Activated T-cell treated with anti-CD3 and anti-CD28 coated beads, Interleukin-2, amount 50 U/mL, for 1 hour (primary cell): ENCODE results near the gene PLIN1.
"Not testable (repeated sequence)": the region's sequence is repeated elsewhere in the genome, so short reads cannot be mapped to it uniquely, and the experiment has no call there.

ENCODE experiments used
- DNase-seq: peaks from one replicate; pipeline ENCODE4 v3.0.0-alpha.2; 2020

PLIN1 gene, protein sequence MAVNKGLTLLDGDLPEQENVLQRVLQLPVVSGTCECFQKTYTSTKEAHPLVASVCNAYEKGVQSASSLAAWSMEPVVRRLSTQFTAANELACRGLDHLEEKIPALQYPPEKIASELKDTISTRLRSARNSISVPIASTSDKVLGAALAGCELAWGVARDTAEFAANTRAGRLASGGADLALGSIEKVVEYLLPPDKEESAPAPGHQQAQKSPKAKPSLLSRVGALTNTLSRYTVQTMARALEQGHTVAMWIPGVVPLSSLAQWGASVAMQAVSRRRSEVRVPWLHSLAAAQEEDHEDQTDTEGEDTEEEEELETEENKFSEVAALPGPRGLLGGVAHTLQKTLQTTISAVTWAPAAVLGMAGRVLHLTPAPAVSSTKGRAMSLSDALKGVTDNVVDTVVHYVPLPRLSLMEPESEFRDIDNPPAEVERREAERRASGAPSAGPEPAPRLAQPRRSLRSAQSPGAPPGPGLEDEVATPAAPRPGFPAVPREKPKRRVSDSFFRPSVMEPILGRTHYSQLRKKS

DNA sequence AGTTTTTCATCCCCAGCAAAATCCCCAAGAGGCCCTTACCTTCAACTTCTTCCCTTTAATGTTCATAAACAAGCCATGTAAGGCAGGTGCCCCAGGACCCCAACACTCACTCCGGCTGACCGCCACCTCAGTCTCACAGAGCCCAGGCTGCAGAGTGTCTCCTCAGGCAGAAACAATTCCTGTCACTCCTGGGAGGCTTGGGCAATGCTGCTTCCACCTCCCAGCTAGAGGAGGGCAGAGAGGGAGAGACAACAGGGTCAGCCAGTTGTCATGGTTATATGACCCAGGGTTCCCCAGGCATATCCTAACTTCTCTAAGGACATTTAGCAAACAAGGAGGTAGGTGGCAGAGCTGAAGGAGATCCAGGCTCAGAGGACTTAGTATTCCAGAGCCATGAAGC lies at the start of gene PLIN1:
Gene PLIN1, minus strand, starts transcription at position 156 of the 400 bp plus-strand sequence. CDS start 1,878 bp downstream, outside the sequence.
- DNase-seq = no peak

DNA sequence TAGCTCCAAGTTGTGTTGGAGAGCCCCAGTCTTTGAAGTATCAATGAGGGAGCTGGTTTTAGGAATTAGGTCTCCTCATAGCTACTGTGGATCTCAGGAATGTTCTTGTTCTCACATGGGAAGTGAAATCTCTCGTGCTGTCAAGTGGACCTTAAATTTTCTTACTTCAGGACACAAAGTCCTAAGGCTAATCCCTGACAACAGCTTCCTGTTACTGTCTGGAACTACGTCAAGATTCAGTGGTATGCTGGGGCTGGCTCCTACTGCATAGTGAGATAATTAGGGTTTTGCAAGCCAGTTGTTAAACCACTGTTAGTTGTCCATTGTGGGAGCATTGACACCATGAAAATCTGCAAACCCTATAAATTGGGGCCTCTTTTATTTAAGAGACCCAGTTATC lies 49.1 kb upstream of the PLIN1 start:
- no peak for DNase-seq

DNA sequence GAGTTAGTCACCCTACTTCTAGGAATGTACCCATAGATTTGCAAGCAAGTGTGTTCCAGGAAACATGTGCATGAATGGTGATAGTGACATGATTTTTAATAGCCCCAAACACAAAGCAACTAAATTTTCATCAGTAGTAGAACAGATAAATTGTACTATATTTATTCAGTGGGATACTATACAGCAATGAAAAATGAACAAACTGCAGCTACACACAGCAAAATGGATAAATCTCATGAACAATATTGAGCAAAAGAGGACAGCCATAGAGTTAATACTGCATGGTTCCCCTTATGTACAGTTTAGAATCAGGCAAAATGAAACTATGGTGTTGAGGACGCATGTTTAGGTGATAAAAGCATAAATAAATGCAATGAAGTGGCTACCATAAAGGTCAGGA lies 45.9 kb upstream of the PLIN1 start:
- no peak for DNase-seq

GRCh38 chr15:89724621-89725020 lies 45.5 kb upstream of the PLIN1 start:
- DNase-seq = no peak

- DNase-seq = no peak
These were observed 43.9 kb upstream of the PLIN1 start for GRCh38 chr15:89723031-89723430.

GRCh38 chr15:89714775-89715174 lies 35.6 kb upstream of the PLIN1 start:
- DNase-seq = no peak

- DNase-seq = no peak
These were observed 28.4 kb upstream of the PLIN1 start for GRCh38 chr15:89707577-89707976.

DNA sequence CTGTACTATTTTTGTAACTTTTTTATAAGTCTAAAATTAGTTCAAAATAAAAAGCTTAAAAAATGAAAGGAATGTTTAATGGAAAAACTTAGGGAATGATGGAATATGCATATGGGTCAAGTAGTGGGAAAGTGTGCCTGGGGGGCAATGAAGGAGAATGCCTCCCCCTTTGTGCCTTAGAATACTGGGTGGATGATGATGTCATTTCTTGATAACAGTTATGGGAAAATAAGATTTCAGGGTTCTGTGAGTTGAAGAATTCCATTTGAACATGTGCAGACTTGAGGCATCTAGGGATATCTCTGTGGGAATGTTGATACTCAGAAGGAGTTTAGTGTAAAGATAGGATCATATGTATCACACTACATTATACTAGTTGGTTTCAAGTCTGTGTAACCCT lies 25.2 kb upstream of the PLIN1 start:
- no peak for DNase-seq

GRCh38 chr15:89695198-89695597 lies 16.0 kb upstream of the PLIN1 start:
- no peak for DNase-seq

GRCh38 chr15:89693696-89694095 lies 14.5 kb upstream of the PLIN1 start:
- no peak for DNase-seq

DNA sequence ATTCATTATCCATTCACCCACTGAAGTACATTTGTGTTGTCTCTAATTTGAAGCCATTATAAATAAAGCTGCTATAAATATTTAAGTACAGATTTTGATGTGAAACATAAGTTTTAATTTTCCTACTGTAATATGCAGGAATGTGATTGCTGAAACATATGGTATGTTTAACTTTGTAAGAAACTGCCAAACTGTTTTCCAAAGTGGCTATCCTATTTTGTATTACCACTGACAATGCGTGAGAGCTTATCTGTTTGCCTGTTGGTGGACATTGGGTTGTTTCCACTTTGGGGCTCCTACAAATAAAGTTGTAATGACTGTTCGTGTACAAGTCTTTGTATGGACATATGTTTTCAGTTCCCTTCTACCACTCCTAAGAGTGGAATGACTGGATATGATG lies 13.9 kb upstream of the PLIN1 start:
- DNase-seq = no peak

DNA sequence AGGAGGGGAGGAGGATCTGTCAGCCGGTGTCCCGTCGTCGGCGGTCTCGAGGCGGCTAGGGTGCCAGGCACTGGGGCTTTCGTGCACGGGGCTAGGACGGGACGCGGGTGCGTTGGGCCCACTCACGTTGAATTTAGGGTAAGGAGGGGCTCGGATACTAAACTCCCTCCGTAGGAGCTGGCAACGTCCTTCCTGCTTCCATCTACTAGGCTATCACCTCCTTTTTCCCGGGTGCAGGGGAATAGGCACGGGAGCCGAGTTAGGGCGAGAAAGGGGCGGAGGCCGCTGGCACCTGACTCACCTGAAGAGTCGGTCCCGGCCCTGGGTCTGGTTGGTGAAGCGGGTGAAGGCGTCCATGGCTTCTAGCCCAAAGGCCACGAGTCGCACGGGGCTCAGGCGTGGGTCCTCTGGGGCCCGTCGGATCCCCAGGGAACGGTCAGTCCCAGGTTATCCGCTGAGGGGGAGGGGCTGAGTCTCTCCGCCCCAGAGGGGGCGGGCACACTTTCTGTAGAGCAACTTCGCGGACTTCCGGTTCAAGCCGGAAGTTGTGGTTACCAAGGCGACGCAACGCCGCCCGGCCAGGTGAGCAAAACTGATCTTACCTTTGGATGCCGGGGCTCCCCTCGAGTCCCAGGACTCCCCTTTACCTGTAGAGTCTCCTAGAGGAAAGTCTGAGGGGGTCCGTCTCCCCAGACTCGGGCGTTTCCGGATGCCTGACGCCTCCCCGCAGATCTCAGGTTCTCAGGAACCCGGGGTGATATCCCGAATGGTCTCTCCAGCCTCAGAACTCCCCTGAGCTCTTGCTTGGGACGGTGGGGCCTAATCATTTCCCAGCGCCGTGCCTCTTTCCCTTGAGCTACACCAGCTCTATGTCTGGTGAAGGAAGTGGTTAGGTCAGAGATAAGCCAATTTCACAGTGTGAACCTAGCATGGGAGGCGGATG lies 11.4 kb upstream of the PLIN1 start, which contains the start of the genes PEX11A and WDR93:
Gene PEX11A, minus strand, starts transcription at position 479 of the 943 bp plus-strand sequence. Its CDS starts 122 bp downstream, at position 357.
Gene WDR93, plus strand, starts transcription at position 536 of the 943 bp plus-strand sequence. CDS start 10,936 bp downstream, outside the sequence.
- peak; percentile 79 for DNase-seq

GRCh38 chr15:89689930-89690275 lies 10.7 kb upstream of the PLIN1 start:
- not testable (repeated sequence) for DNase-seq

DNA sequence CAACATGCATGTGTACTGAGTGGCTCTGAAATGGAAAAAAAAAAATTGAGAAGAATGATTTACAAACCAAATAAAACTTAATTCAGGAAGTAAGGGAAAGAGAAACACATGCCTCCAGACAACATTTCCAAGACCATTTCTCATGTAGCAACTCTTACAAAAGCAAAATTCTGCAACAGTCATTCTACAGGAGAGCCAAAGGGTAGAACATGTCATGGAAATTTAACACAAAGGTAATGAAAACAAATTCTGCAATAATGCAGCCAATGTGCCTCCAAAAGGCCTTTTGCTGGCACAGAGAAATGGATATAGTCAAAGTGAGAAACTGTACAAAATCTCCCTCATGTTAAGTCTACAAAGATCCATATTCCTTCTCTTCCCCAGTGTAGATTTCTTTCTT lies 7.4 kb upstream of the PLIN1 start:
- no peak for DNase-seq

DNA sequence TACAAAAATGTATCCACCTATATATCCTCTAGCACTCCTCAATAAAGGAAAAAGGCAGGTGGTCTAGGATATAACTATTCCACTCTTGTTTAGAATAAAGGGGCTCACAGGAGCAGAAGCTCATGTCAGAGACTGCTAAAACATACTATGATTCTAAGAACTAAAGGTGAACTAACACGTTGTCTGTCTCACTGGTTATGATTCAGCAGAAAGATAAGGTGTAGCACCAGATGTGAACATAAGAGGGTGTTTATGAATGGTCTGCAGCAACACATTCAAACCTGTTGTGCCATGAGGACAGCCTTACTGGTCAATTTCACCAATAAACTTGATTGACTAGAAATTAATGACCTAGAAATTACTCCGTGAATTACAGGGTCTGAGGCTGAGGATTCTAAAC lies 6.8 kb upstream of the PLIN1 start:
- DNase-seq = no peak

DNA sequence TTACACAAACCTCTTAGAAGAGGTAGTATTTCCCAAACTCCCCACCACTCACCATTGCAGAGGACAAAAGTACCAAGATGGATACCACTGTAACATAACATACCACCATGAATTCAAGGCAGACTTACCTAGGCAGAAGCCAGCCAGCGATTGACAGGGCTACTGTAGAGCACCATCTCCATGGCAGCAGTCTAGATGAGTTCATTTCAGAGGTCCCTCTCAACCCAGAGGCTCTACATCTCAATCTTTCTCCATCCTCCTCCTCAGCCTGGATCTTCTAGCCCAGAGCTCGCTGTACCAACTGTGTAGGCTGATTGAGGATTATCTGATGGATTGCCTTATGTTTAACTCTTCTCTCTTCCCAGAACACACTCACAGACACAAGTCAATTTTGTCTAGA lies 2.0 kb upstream of the PLIN1 start:
- no peak for DNase-seq

- DNase-seq = no peak
These were observed 1.2 kb upstream of the PLIN1 start for GRCh38 chr15:89680282-89680873.

DNA sequence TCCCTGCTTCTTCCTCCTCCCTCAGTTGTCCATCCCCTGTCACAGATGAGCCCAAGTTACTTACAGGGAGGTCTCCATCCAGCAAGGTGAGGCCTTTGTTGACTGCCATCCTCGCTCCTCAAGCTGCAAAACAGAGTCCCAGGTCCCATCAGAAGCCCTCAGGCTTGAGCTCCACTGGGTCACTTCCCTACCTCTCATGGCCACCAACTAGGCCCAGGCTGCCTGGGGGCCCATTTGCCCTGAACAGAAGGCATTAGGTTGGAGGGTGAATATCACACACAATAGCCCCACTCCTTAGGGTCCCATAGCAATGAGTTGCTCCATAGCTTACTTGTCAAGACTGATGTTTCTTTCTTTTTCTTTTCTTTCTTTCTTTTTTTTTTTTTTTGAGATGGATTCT lies 1.8 kb downstream of the PLIN1 start:
- DNase-seq = no peak

DNA sequence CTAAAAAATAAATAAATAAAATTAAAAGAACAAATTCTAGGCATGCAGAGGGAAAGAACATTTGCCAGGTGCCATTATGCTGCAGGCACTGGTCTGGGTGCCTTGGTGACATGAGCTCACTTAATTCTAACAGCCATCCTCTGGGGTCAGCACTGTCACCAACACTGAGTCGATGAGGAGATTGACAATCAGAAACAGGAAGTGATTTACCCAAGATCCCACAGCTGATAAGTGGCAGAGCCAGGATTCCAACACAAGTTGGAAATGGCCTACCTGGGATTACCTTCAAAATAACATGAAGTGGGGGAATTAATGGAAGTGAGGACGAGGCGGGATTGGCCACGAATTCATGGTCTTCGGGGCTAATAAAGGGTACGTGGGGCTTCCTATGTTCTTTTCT lies 3.6 kb downstream of the PLIN1 start:
- DNase-seq = no peak

- DNase-seq = no peak
These were observed 4.6 kb downstream of the PLIN1 start for GRCh38 chr15:89674526-89674925.

DNA sequence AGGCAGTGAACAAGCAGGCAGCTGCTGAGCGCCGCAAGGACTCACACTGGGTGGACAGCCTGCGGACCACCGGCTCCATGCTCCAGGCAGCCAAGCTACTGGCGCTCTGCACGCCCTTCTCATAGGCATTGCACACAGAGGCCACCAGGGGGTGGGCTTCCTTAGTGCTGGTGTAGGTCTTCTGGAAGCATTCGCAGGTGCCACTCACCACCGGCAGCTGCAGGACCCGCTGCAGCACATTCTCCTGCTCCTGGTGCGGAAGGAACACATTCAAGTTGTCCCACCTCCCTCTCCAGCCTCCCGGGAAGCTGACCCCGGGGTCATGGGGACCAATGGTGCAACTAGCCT lies 6.0 kb downstream of the PLIN1 start:
- DNase-seq = no peak

DNA sequence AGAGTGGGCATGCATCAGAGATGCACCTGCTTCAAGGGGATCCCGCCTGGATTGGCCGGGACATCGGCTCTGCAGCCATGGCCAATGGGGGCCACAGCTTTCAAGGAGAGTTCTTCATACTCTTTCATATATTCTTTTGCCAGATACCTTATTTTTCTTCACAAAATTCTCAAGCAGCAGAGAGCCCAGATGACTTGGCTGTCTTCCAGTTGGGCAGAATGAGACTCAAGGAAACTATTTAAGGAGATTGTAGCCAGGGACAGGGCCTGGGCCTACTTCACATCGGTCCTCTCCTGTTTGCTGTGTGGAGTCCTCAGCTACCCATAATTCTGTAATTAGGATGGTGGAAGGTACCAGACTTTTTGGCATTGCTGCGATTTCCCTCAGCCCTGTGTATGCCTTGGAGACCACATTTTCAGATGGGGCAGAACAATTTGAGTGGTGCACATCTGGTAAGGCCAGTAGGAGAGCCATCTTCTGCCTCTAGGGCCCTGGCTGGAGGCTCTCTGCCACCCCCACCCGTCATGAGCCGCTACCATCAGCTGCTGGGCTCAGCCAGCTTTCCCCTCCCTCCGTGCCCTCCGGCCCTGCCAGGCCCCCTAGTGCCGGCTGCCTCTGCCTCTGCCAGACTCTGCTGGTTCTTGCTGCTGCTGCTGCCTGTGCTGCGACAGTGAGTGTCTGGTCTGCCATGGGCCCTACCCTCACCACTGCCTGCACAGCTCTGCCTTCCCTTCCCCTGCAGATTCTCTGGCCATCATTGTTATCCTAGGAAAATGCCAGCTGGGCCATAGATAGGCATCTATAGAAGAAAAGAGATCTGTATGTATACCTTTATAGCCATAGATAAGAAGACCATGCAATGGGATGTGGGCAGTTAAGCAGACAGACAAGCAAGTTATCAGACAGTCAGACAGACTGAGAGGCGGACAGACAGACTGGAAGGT lies 6.7 kb downstream of the PLIN1 start:
- DNase-seq = no peak
